ENCODE results near the gene TRAPPC10. TPM values are rescaled to one million over a fixed set of nuclear protein-coding genes. Genes with fewer than 3 reads are reported as not detected.

Gene TRAPPC10
- total and polyA plus RNA-seq, 2 experiments from 2014 or later: 9.9 to 21.0 TPM

GRCh38 chr21:43981151-43981870 lies 30.8 kb upstream of the TRAPPC10 start:
- Histone ChIP-seq H4K20me1 (ENCODE audit: insufficient read depth) (no peaks in the 10 kb centered on the region), H3K36me3 (ENCODE audit: low read depth) (no peaks in the 10 kb centered on the region), H3K9me3 (ENCODE audit: low read depth) (no peaks in the 10 kb centered on the region), H2AFZ (no peak overlapping the region), H3K9ac (no peak overlapping the region), H3K9me2 (ENCODE audit: insufficient read depth) (no peaks in the 10 kb centered on the region), H3K27me3 (replicated peaks; ENCODE audit: insufficient read depth) (no peaks in the 10 kb centered on the region), H3K4me2 (ENCODE audit: unreplicated experiment) (no peak overlapping the region), H3K79me2 (ENCODE audit: insufficient read depth) (no peaks in the 10 kb centered on the region), H3K4me1 (ENCODE audit: insufficient read depth) (peaks cover 6% of the 10 kb centered on the region), H3K4me3 (no peak overlapping the region), H3K27ac (no peak overlapping the region), H3F3A (ENCODE audit: insufficient read depth) (peaks cover 9% of the 10 kb centered on the region; the same call in 1 of the 2 replicates)
- no peak for DNase-seq
- no peak for TF ChIP-seq EZH2 (IDR thresholded peaks at IDR 0.05; ENCODE audit: insufficient read depth, poor library complexity, severe bottlenecking)
- TF ChIP-seq EZH2phosphoT487 (IDR thresholded peaks at IDR 0.05; ENCODE audit: insufficient read depth, low read depth): no peak
- 85 to 88% methylated on average over 23 to 25 of the region's 26 CpGs for WGBS, 2 experiments (ENCODE audit: low coverage in 1 of 2, low lambda C conversion rate in 2 of 2, missing lambda C conversion rate in 2 of 2)
- in situ Hi-C loops (cut with MboI): no loop called here

- Histone ChIP-seq H3K36me3 (ENCODE audit: low read depth) (no peaks in the 10 kb centered on the region), H3K4me3 (no peak overlapping the region), H4K20me1 (ENCODE audit: insufficient read depth) (no peaks in the 10 kb centered on the region), H3K79me2 (ENCODE audit: insufficient read depth) (no peaks in the 10 kb centered on the region), H3K4me1 (ENCODE audit: insufficient read depth) (peaks cover 5% of the 10 kb centered on the region), H3K9ac (no peak overlapping the region), H3K9me2 (ENCODE audit: insufficient read depth) (no peaks in the 10 kb centered on the region), H3F3A (ENCODE audit: insufficient read depth) (peaks cover 11% of the 10 kb centered on the region; the same call in 1 of the 2 replicates), H3K9me3 (ENCODE audit: low read depth) (no peaks in the 10 kb centered on the region), H2AFZ (no peak overlapping the region), H3K27me3 (replicated peaks; ENCODE audit: insufficient read depth) (no peaks in the 10 kb centered on the region), H3K4me2 (ENCODE audit: unreplicated experiment) (no peak overlapping the region), H3K27ac (no peak overlapping the region)
- WGBS, 2 experiments (ENCODE audit: low coverage in 1 of 2, low lambda C conversion rate in 2 of 2, missing lambda C conversion rate in 2 of 2): 68 to 74% methylated on average over 11 to 13 of the region's 13 CpGs
- TF ChIP-seq EZH2 (IDR thresholded peaks at IDR 0.05; ENCODE audit: insufficient read depth, poor library complexity, severe bottlenecking) (no peak), EZH2phosphoT487 (IDR thresholded peaks at IDR 0.05; ENCODE audit: insufficient read depth, low read depth) (no peak)
- DNase-seq: no peak
- in situ Hi-C loops (cut with MboI): no loop called here
Observed at GRCh38 chr21:43981871-43982210, 30.3 kb upstream of the TRAPPC10 start.

- Histone ChIP-seq H4K20me1 (ENCODE audit: insufficient read depth) (no peaks in the 10 kb centered on the region), H3K27me3 (replicated peaks; ENCODE audit: insufficient read depth) (no peaks in the 10 kb centered on the region), H3K4me2 (ENCODE audit: unreplicated experiment) (no peak overlapping the region), H3K4me1 (ENCODE audit: insufficient read depth) (no peaks in the 10 kb centered on the region), H3K79me2 (ENCODE audit: insufficient read depth) (no peaks in the 10 kb centered on the region), H3K9ac (no peak overlapping the region), H3K36me3 (ENCODE audit: low read depth) (no peaks in the 10 kb centered on the region), H3K9me2 (ENCODE audit: insufficient read depth) (no peaks in the 10 kb centered on the region), H3K9me3 (ENCODE audit: low read depth) (no peaks in the 10 kb centered on the region), H3K4me3 (no peak overlapping the region), H2AFZ (no peak overlapping the region), H3K27ac (no peak overlapping the region), H3F3A (ENCODE audit: insufficient read depth) (peaks cover 7% of the 10 kb centered on the region; the same call in 1 of the 2 replicates)
- 90 to 92% methylated on average over 32 of the region's 32 CpGs for WGBS, 2 experiments (ENCODE audit: low coverage in 1 of 2, low lambda C conversion rate in 2 of 2, missing lambda C conversion rate in 2 of 2)
- TF ChIP-seq EZH2phosphoT487 (IDR thresholded peaks at IDR 0.05; ENCODE audit: insufficient read depth, low read depth): no peak
- TF ChIP-seq EZH2 (IDR thresholded peaks at IDR 0.05; ENCODE audit: insufficient read depth, poor library complexity, severe bottlenecking): no peak
- no peak for DNase-seq
- in situ Hi-C loops (cut with MboI): no loop called here
Observed at GRCh38 chr21:43982489-43983078, 29.5 kb upstream of the TRAPPC10 start.

- H3K27me3 ChIP-seq (replicated peaks; ENCODE audit: insufficient read depth): no peaks in the 10 kb centered on the region
Observed at GRCh38 chr21:43983390-43983789, 28.7 kb upstream of the TRAPPC10 start.

More at GRCh38 chr21:43983390-43983789, 28.7 kb upstream of the TRAPPC10 start:
- H3K9me3 ChIP-seq (ENCODE audit: low read depth): no peaks in the 10 kb centered on the region
- H4K20me1 ChIP-seq (ENCODE audit: insufficient read depth): no peaks in the 10 kb centered on the region
- 92 to 95% methylated on average over 15 to 17 of the region's 17 CpGs for WGBS, 2 experiments (ENCODE audit: low coverage in 1 of 2, low lambda C conversion rate in 2 of 2, missing lambda C conversion rate in 2 of 2)
- no peaks in the 10 kb centered on the region for H3K79me2 ChIP-seq (ENCODE audit: insufficient read depth)
- H3K4me3 ChIP-seq: no peak overlapping the region
- H3F3A ChIP-seq (ENCODE audit: insufficient read depth): peaks cover 7% of the 10 kb centered on the region; the same call in 1 of the 2 replicates
- H3K27ac ChIP-seq: no peak overlapping the region
- no peaks in the 10 kb centered on the region for H3K36me3 ChIP-seq (ENCODE audit: low read depth)
- in situ Hi-C loops (cut with MboI): no loop called here
- H3K4me1 ChIP-seq (ENCODE audit: insufficient read depth): no peaks in the 10 kb centered on the region
- no peak for DNase-seq
- H3K9ac ChIP-seq: no peak overlapping the region
- H3K4me2 ChIP-seq (ENCODE audit: unreplicated experiment): no peak overlapping the region
- no peaks in the 10 kb centered on the region for H3K9me2 ChIP-seq (ENCODE audit: insufficient read depth)
- no peak overlapping the region for H2AFZ ChIP-seq
- TF ChIP-seq EZH2phosphoT487 (IDR thresholded peaks at IDR 0.05; ENCODE audit: insufficient read depth, low read depth) (no peak), EZH2 (IDR thresholded peaks at IDR 0.05; ENCODE audit: insufficient read depth, poor library complexity, severe bottlenecking) (no peak)

Data from GM23248 (cell line).